ENCODE results near the gene TELO2. TPM values are rescaled to one million over a fixed set of nuclear protein-coding genes. Genes with fewer than 3 reads are reported as not detected.

Gene TELO2
- total and polyA plus RNA-seq, 4 donors, result 24.4 to 64.2 (median 42.8) TPM

DNA sequence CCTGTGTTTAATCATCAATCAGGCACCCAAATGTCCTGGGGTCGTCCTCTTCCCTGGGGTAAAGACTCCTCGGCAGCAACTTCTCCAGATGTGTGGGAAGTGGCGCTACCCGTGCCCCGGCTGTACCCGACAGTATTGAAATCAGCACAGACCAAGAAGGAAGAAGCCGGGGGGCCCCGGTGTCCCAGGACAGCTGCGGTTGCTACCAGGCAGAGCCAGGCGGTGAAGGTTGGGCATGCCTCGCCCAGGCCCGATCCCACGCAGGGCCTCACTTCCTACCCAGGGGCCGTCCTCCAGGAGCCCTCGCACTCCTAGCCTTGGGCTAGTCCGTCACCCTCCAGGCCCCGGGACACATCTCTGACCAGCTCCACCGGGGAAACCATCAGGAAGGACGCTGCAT lies 39.8 kb upstream of the TELO2 start:
- no peak for DNase-seq
- no peak overlapping the region for H3K4me3 ChIP-seq
- no peak overlapping the region for H3K27ac ChIP-seq (ENCODE audit: low read depth in 1 of 2, low read length in 1 of 2)
- no peaks in the 10 kb centered on the region for H3K9me3 ChIP-seq (ENCODE audit: control insufficient read depth in 4 of 4, insufficient read depth in 3 of 4, low read length in 3 of 4)
- no peaks in the 10 kb centered on the region for H3K27me3 ChIP-seq (ENCODE audit: control insufficient read depth in 3 of 3, insufficient read depth in 3 of 3, low read length in 2 of 3)
- no peak for ATAC-seq (ENCODE audit: insufficient read depth, low FRiP score)
- TF ChIP-seq CTCF (IDR thresholded peaks at IDR 0.05; ENCODE audit: control extremely low read depth, extremely low read depth), result no peak
- H3K9ac ChIP-seq (ENCODE audit: insufficient read depth in 1 of 2, low read length in 2 of 2), result no peak overlapping the region
- no peaks in the 10 kb centered on the region for H3K4me1 ChIP-seq (ENCODE audit: control insufficient read depth in 5 of 5, insufficient read depth in 5 of 5, low read length in 5 of 5)
- WGBS, 2 donors, result 95 to 96% methylated on average over 19 of the region's 19 CpGs
- peaks cover 2 to 85% (median 7%) of the 10 kb centered on the region in 4 donors for H3K36me3 ChIP-seq (ENCODE audit: control insufficient read depth in 4 of 4, insufficient read depth in 4 of 4, low read length in 4 of 4)

GRCh38 chr16:1454561-1454960 lies 38.6 kb upstream of the TELO2 start:
- no peak overlapping the region for H3K9ac ChIP-seq (ENCODE audit: insufficient read depth in 1 of 2, low read length in 2 of 2)
- no peaks in the 10 kb centered on the region for H3K9me3 ChIP-seq (ENCODE audit: control insufficient read depth in 4 of 4, insufficient read depth in 3 of 4, low read length in 3 of 4)
- DNase-seq (peak in 1 of 3 donors; percentile 6), ATAC-seq (ENCODE audit: insufficient read depth, low FRiP score) (no peak)
- TF ChIP-seq CTCF (IDR thresholded peaks at IDR 0.05; ENCODE audit: control extremely low read depth, extremely low read depth), result no peak
- H3K27ac ChIP-seq (ENCODE audit: low read depth in 1 of 2, low read length in 1 of 2), result no peak overlapping the region
- no peaks in the 10 kb centered on the region for H3K4me1 ChIP-seq (ENCODE audit: control insufficient read depth in 5 of 5, insufficient read depth in 5 of 5, low read length in 5 of 5)
- peaks cover 4 to 79% (median 5%) of the 10 kb centered on the region in 4 donors for H3K36me3 ChIP-seq (ENCODE audit: control insufficient read depth in 4 of 4, insufficient read depth in 4 of 4, low read length in 4 of 4)
- H3K27me3 ChIP-seq (ENCODE audit: control insufficient read depth in 3 of 3, insufficient read depth in 3 of 3, low read length in 2 of 3), result no peaks in the 10 kb centered on the region
- WGBS, 2 donors, result 90 to 91% methylated on average over 17 of the region's 17 CpGs
- H3K4me3 ChIP-seq, result no peak overlapping the region

- DNase-seq (no peak), ATAC-seq (ENCODE audit: insufficient read depth, low FRiP score) (no peak)
- Histone ChIP-seq H3K9me3 (ENCODE audit: control insufficient read depth in 4 of 4, insufficient read depth in 3 of 4, low read length in 3 of 4) (no peaks in the 10 kb centered on the region), H3K4me1 (ENCODE audit: control insufficient read depth in 5 of 5, insufficient read depth in 5 of 5, low read length in 5 of 5) (no peaks in the 10 kb centered on the region), H3K36me3 (ENCODE audit: control insufficient read depth in 4 of 4, insufficient read depth in 4 of 4, low read length in 4 of 4) (peaks cover 3 to 79% (median 6%) of the 10 kb centered on the region in 4 donors), H3K27me3 (ENCODE audit: control insufficient read depth in 3 of 3, insufficient read depth in 3 of 3, low read length in 2 of 3) (no peaks in the 10 kb centered on the region), H3K4me3 (no peak overlapping the region), H3K9ac (ENCODE audit: insufficient read depth in 1 of 2, low read length in 2 of 2) (no peak overlapping the region), H3K27ac (ENCODE audit: low read depth in 1 of 2, low read length in 1 of 2) (no peak overlapping the region)
- 91 to 93% methylated on average over 39 to 41 of the region's 41 CpGs for WGBS, 2 donors
- no peak for TF ChIP-seq CTCF (IDR thresholded peaks at IDR 0.05; ENCODE audit: control extremely low read depth, extremely low read depth)
Observed at GRCh38 chr16:1455190-1456171, 37.7 kb upstream of the TELO2 start.

All from lung (tissue), 12 donors.